Measurements from ENCODE around the gene LYVE1.
"Not testable (repeated sequence)": the region's sequence is repeated elsewhere in the genome, so short reads cannot be mapped to it uniquely, and the experiment has no call there.

The LYVE1 gene

GRCh38 chr11:10568486-10568941 lies at the start of gene LYVE1:
TSS of gene LYVE1 (minus strand) at chr11:10568665. CDS start at chr11:10568532, 133 bp downstream.
- no peak for DNase-seq (ENCODE audit: low read depth, low spot score)

- no peak for DNase-seq (ENCODE audit: low read depth, low spot score)
Observed at GRCh38 chr11:10617551-10617950, 49.1 kb upstream of the LYVE1 start.

DNA sequence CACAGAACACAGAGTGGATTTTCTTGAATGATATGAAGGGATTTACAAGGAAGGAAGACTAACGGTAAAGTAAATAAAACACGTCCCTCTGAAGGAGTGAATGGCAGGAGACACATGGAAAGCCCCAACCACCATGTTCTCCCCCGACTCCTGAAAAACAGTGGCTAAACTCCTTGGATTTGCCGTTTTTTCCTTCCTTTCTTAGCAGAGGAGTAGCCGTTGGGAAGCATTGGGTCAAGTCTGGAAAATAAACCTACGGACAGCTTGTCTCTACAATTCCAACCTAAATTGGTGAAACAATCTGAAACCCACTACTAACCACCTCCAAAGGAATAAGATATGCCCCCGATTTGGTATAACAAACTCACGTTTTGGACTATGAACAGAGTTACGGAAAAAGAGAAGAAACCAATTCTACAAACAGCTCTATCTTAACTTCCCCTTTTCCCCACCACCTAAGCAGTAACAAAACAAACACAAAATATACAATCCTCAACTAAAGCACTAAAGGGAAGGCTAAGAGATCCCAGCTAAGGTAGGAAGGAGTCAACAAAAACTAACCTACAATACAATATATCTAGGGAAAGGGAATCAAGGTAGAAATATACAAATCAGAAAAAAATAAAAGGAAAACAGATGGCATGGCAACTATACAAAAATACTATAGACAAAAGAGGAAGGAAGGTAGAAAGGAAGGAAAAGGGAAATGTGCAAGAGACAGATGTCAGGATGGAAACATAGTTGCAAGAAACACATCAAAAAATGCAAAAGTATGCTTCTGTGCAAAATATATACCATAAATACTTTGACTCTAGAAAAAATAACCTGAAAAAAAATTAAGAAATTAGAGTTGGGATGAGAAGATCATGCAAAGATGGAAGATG lies 43.8 kb upstream of the LYVE1 start:
- DNase-seq (ENCODE audit: low read depth, low spot score), result no peak

DNA sequence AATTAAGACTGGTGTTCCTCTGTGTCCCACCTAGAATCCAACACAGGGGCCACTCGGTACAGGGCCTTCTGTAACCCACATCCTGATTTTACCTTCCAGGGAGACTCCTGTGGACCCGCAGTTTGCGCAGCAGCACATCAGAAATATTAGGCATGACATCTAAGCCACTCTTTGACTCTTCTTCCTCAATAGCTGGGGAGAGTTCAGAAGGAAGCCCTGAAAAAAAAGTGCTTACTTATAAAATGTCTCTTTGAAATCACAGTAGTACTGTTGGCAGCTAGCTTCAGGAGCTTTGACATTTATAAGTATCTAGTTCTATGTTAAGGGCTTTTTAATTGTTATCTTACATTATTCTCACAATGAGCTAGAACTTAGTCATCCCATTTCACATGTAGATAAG lies 41.2 kb upstream of the LYVE1 start:
- no peak for DNase-seq (ENCODE audit: low read depth, low spot score)

GRCh38 chr11:10608584-10608983 lies 40.1 kb upstream of the LYVE1 start:
- no peak for DNase-seq (ENCODE audit: low read depth, low spot score)

DNA sequence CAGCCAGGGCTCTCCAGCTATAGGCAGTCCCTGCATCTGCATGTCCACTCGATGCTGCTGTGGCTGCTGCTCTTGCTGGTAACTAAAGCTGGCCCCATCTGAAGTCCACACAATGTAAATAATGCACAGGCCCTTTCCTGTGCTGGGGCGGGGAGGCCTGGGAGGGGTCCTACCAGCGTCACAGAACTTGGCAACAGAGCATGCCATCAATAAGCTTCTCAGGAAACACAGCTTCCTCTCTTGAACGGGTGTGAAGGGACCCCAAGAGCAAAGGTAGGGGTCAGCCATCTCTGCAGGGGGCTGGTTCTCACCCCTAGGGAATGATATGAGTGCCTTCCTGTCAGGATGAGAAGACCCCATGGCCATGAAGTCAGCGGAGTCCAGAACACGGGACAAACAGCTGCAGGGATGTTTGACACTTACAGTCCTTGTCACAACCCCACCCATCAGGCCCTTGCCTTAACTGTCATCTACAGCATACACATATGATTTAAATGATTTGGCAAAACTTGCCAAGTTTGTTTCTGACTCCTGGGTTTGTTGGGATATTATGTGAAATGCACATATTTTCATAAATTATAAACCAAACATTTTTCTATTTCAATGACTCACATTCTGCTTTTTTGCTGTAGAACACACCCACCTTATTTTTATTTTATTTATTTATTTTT lies 39.1 kb upstream of the LYVE1 start:
- DNase-seq (ENCODE audit: low read depth, low spot score), result no peak

- no peak for DNase-seq (ENCODE audit: low read depth, low spot score)
Observed at GRCh38 chr11:10606536-10607208, 38.2 kb upstream of the LYVE1 start.

DNA sequence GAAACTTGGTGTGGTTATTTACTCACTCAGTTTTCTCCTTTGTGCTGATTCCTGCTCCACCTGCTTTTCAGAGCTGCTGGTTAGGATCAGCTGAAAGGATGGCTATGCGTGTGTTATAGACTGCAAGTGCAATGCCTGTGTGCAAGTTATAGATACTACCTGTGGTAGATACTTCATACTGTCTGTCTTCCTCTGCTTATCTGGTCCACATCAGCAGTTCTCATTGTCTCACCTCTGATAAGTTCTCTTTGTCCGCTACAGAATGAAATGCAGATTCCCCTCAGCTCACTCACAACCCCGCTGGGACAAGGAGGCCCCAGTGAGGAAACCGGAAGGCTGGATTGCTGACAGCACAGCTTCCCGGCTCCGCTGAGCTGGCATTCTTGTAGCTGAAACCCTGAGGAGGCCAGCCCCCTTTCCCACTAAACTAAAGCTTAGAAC lies 37.5 kb upstream of the LYVE1 start:
- DNase-seq (ENCODE audit: low read depth, low spot score), result peak; percentile 28

DNA sequence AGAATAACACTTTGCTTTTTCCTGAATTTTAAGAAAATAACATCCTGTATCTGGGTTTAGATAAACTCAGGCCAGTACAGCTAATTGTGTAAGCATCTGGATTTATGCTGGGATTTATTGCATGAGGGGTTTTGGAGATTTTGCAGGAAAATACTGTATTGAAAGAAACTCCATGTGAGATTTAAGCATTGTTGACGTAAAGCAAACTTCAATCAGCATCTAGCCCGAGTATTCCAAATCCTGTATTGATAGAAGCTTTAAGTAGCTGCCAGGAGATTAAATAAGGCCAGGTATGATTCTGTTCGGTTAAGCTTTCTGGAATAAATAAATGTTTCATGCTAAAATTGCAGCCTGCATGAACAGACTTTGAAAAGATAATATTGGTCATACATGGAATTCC lies 36.3 kb upstream of the LYVE1 start:
- no peak for DNase-seq (ENCODE audit: low read depth, low spot score)

DNA sequence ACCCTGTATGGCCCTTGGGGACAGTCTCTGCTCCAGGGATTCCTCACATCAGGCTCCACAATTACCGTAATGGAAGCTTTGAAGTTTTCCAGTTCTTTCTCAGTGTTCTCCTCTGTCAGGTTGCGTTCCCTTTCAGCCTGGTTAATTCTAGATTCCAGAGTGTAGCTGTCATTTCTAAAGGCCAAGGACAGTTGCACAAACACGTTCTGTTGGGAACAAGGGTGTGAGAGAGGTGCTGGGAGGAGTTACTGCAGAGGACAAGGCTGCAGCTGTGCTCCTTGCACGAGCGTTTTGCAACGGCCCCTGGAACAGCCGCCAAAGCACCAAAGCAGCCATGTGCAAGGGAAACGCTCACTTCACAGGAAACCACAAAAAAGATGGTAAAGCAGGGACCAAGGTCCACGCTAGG lies 35.9 kb upstream of the LYVE1 start:
- DNase-seq (ENCODE audit: low read depth, low spot score), result no peak

DNA sequence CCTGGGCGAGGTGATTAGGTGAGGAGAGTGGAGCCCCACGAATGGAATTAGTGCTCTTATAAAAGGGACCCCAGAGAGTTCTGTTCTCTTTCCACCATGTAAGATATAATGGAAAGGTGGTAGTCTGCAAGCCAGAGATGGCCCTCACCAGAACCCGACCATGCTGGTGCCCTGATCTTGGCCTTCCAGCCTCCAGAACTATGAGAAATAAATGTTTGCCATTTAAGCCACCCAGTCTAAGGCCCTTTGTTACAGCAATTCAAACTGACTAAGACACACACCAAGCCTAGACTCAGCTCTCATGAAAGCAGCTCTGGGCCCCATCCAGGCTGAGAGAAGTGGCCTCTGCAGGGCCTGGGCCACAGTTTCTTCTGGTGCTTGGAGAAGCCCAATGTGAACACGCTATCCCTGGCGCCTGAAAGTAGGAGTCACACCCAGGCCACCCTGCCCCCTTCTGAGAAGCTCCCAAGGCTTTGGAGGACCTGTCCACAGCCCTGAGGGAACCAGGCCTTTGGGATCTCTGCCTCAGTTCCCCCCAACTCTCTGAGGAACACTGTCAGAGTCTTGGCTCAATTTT lies 35.3 kb upstream of the LYVE1 start:
- DNase-seq (ENCODE audit: low read depth, low spot score), result no peak

DNA sequence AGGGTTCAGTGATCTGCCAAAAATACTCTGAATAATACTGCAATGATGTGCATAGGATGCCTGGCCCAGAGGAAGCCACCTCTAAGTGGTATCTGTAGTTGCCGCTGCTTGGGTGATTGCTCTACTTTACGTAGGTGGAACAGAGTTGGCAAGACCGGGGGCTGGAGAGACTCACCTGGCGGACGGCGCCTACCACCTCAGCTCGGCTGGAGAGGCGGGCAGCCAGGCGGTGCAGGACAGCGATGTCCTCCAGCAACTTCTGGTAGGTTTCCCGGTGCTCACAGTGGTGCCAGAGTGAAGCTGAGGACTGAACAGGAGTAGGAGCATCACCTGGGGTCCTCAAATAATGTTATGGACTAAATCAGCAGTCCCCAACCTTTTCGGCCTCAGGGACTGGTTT lies 34.5 kb upstream of the LYVE1 start:
- DNase-seq (ENCODE audit: low read depth, low spot score), result no peak

DNA sequence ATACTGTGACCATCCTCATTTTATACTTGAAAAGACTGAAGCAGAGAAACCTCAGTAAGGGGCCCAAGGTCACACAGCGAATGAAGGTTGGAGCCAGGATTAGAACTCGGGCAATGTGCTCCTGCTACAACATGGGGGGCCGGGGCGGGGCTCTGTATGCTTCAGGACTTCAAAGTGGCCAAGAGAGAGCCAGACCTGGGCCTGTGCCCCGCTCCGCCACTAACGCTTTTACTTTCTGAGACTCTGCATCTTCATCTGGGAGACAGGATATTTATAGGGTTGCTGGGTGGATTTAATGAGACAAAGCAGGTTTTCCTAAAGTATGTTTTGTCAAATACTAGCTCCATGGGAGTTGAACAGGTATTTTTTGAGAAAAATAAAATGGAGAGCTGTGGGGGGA lies 33.9 kb upstream of the LYVE1 start:
- no peak for DNase-seq (ENCODE audit: low read depth, low spot score)

DNA sequence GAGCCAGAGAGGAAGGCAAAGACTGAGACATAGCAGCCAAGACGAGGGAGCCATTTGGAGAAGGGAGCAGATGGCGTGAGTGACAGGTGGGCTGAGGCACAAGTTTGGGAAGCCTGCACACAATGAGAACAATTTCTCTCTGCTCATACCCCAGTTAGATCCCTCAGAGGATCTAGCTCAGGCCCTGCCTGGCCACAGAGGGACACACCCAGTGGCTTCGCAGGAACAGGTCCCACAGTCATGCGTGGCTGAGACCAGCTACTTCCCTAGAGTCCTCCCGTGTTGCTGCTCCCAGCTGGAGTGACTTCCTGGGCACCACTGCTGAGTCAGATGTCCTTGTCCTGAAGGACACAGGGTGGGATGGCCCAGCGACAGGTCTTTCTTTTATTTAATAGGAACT lies 33.4 kb upstream of the LYVE1 start:
- DNase-seq (ENCODE audit: low read depth, low spot score), result no peak

DNA sequence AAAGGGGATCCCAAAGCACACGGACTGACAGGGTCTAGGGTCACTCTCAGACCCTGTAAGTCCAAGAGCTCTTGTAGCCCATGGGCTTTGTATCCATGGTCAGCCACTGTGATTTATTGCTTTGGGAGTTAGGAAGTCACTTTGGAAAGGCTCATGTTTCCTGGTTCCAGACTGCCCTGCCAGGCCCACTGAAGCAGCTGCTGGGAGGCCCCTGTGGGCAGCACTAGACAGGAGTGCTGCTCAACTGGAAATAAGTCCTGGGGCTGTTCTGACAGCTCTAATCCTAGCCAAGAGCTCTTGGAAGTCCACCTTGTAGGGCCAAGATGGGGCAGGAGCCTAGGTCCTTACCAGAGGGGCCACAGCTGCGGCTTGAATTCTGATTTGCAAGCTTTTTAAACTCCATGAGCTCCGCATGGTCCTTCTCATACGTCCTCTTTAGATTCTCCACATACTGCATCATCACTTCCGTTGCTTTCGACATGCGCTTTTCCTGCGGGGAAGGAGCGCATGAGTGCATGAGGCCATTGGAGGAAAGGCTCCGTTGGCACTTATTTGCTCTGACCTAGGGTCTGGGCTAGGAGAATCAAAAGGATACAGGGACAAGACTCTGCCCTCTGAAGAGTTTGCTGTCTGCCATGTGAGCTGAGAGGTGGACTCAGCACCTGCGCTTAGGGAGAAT lies 32.2 kb upstream of the LYVE1 start:
- DNase-seq (ENCODE audit: low read depth, low spot score), result no peak

- no peak for DNase-seq (ENCODE audit: low read depth, low spot score)
Observed at GRCh38 chr11:10599388-10600175, 31.1 kb upstream of the LYVE1 start.

- no peak for DNase-seq (ENCODE audit: low read depth, low spot score)
Observed at GRCh38 chr11:10598816-10599215, 30.4 kb upstream of the LYVE1 start.

DNA sequence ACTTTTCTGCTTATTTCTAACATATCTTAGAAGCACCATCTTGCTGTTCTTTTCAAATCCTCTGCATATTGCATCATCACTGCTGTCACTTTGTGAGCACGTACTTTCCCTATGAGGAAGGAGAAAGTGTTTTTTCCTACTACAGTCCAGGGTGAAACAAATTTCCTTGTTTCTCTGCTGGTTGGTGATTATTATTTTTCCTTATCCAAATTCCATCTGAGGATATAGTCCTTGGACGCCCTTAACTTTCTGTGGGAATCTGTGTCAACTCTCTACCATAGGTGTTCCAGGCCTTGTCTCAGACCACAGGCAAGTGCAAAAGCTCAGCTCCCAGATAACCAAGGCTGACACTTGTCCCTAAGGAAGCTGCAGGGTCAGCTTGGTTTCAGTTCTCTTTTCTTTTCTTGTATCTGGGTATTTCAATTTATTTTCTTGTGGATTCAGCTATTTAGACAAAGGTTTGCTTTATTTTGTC lies 29.4 kb upstream of the LYVE1 start:
- DNase-seq (ENCODE audit: low read depth, low spot score), result no peak

- not testable (repeated sequence) for DNase-seq (ENCODE audit: low read depth, low spot score)
Observed at GRCh38 chr11:10595840-10596239, 27.4 kb upstream of the LYVE1 start.

DNA sequence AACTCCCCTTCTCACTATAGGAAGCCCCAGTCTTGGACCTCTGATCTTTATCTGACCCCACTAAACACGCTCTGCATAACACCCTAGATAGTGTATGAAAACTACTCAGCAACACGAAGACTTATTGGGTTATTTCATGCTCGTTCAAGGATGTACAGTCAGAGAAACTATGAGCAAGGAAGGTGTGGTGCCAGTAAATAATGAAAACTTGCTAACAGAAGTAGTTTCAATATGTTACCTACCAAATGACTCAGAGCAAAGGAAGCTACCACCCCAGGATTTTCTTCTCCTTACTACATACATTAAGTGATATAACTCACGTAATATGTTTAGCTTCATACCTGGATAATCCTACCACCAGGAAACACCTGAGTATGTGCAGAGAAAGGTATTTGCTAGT lies 25.9 kb upstream of the LYVE1 start:
- DNase-seq (ENCODE audit: low read depth, low spot score), result no peak

Data from iPS DF 19.7 (cell line).